Endothelial cell of umbilical vein (primary cell): Measurements from ENCODE around the gene FXYD3. TPM values are rescaled to one million over a fixed set of nuclear protein-coding genes. Genes with fewer than 3 reads are reported as not detected.

Source experiments
- BruUV-seq: library from RNA; stranded (reverse); fragments of 400-500 nt; replicated peaks from 2 replicates; lab custom pipeline; 2021; lab: Mats Ljungman, UMichigan
- CTCF ChIA-PET: fragments of 300-600, 350-600 bp; sonication (Branson Sonifier 250); formaldehyde crosslinking; loops from one replicate; lab custom pipeline; 2021; ENCODE audit warnings: antibody characterized with exemption, inconsistent platforms; lab: Charles Lee
- POLR2A ChIA-PET: fragments of 300-600, 350-600 bp; sonication (Branson Sonifier 250); formaldehyde crosslinking; loops from one replicate; lab custom pipeline; 2021; ENCODE audit warnings: antibody characterized with exemption, inconsistent platforms; lab: Charles Lee
- DNase-seq: peaks from one replicate; pipeline ENCODE4 v3.0.0-alpha.2; 2011; ENCODE audit warnings: low read depth, low spot score
- FAIRE-seq: peaks from 2 replicates; lab custom pipeline; 2011; peaks lifted over from hg19 to GRCh38; lab: Jason Lieb, UNC
- H2AFZ ChIP-seq: 2 replicates; pipeline ENCODE4 v1.6.0; 2012; ENCODE audit warnings: low read depth, low read length, control low read depth, inconsistent platforms
- H3K27ac ChIP-seq: 2 replicates; pipeline ENCODE4 v1.5.1; 2011; ENCODE audit warnings: low read depth, mild to moderate bottlenecking, control low read depth, low read length, moderate library complexity; ENCODE audit not compliant: insufficient read depth
- H3K27me3 ChIP-seq, 2 experiments: 2 replicates each; pipeline versions ENCODE4 v1.6.0 to v1.6.1; 2011; ENCODE audit warnings: low read length in 2 of 2, mixed read lengths in 1 of 2; ENCODE audit not compliant: control insufficient read depth in 2 of 2, insufficient read depth in 2 of 2
- H3K36me3 ChIP-seq, 2 experiments: 2 replicates in 1 of 2; 3 replicates in 1 of 2; pipeline ENCODE4 v1.5.1; 2011; ENCODE audit warnings: low read length in 2 of 2, mild to moderate bottlenecking in 1 of 2, moderate library complexity in 1 of 2; ENCODE audit not compliant: control insufficient read depth in 2 of 2, insufficient read depth in 2 of 2; ENCODE audit errors: extremely low read depth in 1 of 2
- H3K4me1 ChIP-seq: 3 replicates; pipeline ENCODE4 v1.5.1; 2011; ENCODE audit warnings: mild to moderate bottlenecking, low read length; ENCODE audit not compliant: control insufficient read depth, insufficient read depth; ENCODE audit errors: extremely low read depth
- H3K4me2 ChIP-seq: 2 replicates; pipeline ENCODE4 v1.6.1; 2011; ENCODE audit warnings: low read length, control low read depth, mixed read lengths; ENCODE audit not compliant: insufficient read depth
- H3K4me3 ChIP-seq, 3 experiments: fragments of 200-600 bp in 1 of 3; sonication (generic), shearing (Covaris generic) in 1 of 3; replicated peaks in 1 of 3; 2 replicates each; pipeline ENCODE4 v1.5.1; 2011 to 2016; ENCODE audit warnings: control low read depth in 3 of 3, low read length in 3 of 3, mild to moderate bottlenecking in 2 of 3, inconsistent platforms in 1 of 3, low read depth in 1 of 3, moderate library complexity in 1 of 3; ENCODE audit not compliant: insufficient read depth in 1 of 3
- H3K79me2 ChIP-seq: 2 replicates; pipeline ENCODE4 v1.6.0; 2012; ENCODE audit warnings: low read length, inconsistent platforms; ENCODE audit not compliant: control insufficient read depth, insufficient read depth
- H3K9ac ChIP-seq: replicated peaks from 2 replicates; pipeline ENCODE3; 2011; ENCODE audit warnings: low read length, control low read depth; ENCODE audit not compliant: insufficient read depth; ENCODE audit errors: extremely low read depth
- H3K9me1 ChIP-seq: replicated peaks from 3 replicates; pipeline ENCODE4 v1.6.0; 2011; ENCODE audit warnings: mild to moderate bottlenecking, low read length; ENCODE audit not compliant: control insufficient read depth, insufficient read depth; ENCODE audit errors: extremely low read depth
- H3K9me3 ChIP-seq: replicated peaks from 2 replicates; pipeline ENCODE4 v1.5.1; 2012; ENCODE audit warnings: low read length, inconsistent platforms; ENCODE audit not compliant: control insufficient read depth, insufficient read depth
- H4K20me1 ChIP-seq: replicated peaks from 2 replicates; pipeline ENCODE3; 2011; ENCODE audit warnings: mild to moderate bottlenecking, low read length; ENCODE audit not compliant: control insufficient read depth, insufficient read depth; ENCODE audit errors: extremely low read depth
- EZH2 ChIP-seq: IDR thresholded peaks from 2 replicates; pipeline ENCODE4 v1.6.1; 2012; ENCODE audit warnings: borderline replicate concordance, low read depth, mild to moderate bottlenecking, moderate library complexity, low read length, inconsistent platforms; ENCODE audit not compliant: severe bottlenecking
- FOS ChIP-seq: IDR thresholded peaks from 2 replicates; pipeline ENCODE4 v1.6.1; 2011; ENCODE audit warnings: mild to moderate bottlenecking, low read length, moderate library complexity, borderline replicate concordance; ENCODE audit not compliant: insufficient read depth
- GATA2 ChIP-seq: IDR thresholded peaks from 2 replicates; pipeline ENCODE4 v1.7.0; 2011; ENCODE audit warnings: low read depth, mild to moderate bottlenecking, moderate library complexity, mixed read lengths, low read length; ENCODE audit not compliant: insufficient read length, insufficient read depth
- JUN ChIP-seq: IDR thresholded peaks from 2 replicates; pipeline ENCODE4 v1.6.1; 2011; ENCODE audit warnings: borderline replicate concordance, low read depth; ENCODE audit not compliant: insufficient read length, insufficient read depth
- MYC ChIP-seq: IDR thresholded peaks from one replicate; pipeline ENCODE4 v1.6.1; 2011; ENCODE audit warnings: mild to moderate bottlenecking, low read depth, low read length
- POLR2A ChIP-seq: IDR thresholded peaks from 2 replicates; pipeline ENCODE4 v1.6.1; 2012; ENCODE audit warnings: low read depth, mild to moderate bottlenecking, control low read depth, low read length
- POLR2AphosphoS5 ChIP-seq: IDR thresholded peaks from 2 replicates; pipeline ENCODE4 v1.6.1; 2012; ENCODE audit warnings: low read depth, mild to moderate bottlenecking, control low read depth, low read length, moderate library complexity; ENCODE audit not compliant: insufficient read depth
- dilution Hi-C: fragments of 300-500 bp; cut with MboI; formaldehyde crosslinking; loops from one replicate; pipeline ENCODE4 v1.15.0; 2019; ENCODE audit warnings: low sequenced_read_pairs; ENCODE audit not compliant: extremely low pct_ligation_motif_present
- intact Hi-C: fragments of 100-400 bp; cut with micrococcal nuclease; formaldehyde crosslinking; loops from one replicate; pipeline ENCODE4 v1.10.0; 2022
- polyA plus RNA-seq, 4 experiments: library from polyadenylated mRNA; depleted of rRNA in 3 of 4; stranded (reverse) in 3 of 4; unstranded in 1 of 4; fragments of >200 nt; gene quantifications; 2 replicates each; pipeline versions ENCODE4 v1.2.1 to v1.2.3, GENCODE V29; 2011 to 2012; ENCODE audit warnings: missing spikeins in 1 of 4
- total RNA-seq: library from RNA; stranded (reverse); gene quantifications from 2 replicates; pipeline ENCODE4 v1.2.3, GENCODE V29; 2021
- TF ChIP-seq, protein P1 (sequence below), 2 donors: IDR thresholded peaks; 1 replicate in 1 of 2; 2 replicates in 1 of 2; pipeline ENCODE4 v1.5.1; 2011; ENCODE audit warnings: low read length in 2 of 2, mild to moderate bottlenecking in 2 of 2, moderate library complexity in 2 of 2, control low read depth in 1 of 2, inconsistent platforms in 1 of 2, low read depth in 1 of 2; ENCODE audit not compliant: insufficient read depth in 1 of 2; ENCODE audit errors: extremely low read depth in 1 of 2
- TF ChIP-seq, protein P2 (sequence below): IDR thresholded peaks from 2 replicates; pipeline ENCODE4 v1.6.1; 2011; ENCODE audit not compliant: insufficient read depth, insufficient read length

The FXYD3 gene
- total and polyA plus RNA-seq, 2 donors (not counting 3 experiments of a cell fraction or from before 2014, with no cell fraction given): not detected

DNA sequence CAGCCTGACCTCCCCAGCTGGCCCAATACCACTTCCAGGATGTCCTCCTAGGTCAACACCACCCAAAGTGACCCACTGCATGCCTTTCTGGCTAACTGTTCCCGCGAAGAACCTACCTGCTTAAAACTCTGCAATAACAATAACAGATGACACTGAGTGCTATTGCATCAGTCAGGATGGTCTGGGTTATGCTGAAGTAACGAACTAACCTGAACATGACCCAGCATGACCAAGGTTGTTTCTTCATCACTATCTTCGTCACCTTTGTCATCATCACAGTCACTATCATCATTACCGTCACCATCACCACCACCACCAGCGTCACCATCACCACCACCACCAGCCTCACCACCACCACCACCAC lies 10.6 kb upstream of the FXYD3 start:
- no peak overlapping the region for H2AFZ ChIP-seq
- no peaks in the 10 kb centered on the region for H3K9me3 ChIP-seq
- ChIA-PET CTCF (no interaction called here), POLR2A (no interaction called here)
- H3K9me1 ChIP-seq: no peaks in the 10 kb centered on the region
- DNase-seq (no peak), FAIRE-seq (no peak)
- no peaks in the 10 kb centered on the region for H3K36me3 ChIP-seq
- TF ChIP-seq POLR2A (no peak), POLR2AphosphoS5 (no peak), JUN (no peak), MYC (no peak), EZH2 (no peak), FOS (no peak), GATA2 (no peak)
- TF ChIP-seq, protein P1, sequence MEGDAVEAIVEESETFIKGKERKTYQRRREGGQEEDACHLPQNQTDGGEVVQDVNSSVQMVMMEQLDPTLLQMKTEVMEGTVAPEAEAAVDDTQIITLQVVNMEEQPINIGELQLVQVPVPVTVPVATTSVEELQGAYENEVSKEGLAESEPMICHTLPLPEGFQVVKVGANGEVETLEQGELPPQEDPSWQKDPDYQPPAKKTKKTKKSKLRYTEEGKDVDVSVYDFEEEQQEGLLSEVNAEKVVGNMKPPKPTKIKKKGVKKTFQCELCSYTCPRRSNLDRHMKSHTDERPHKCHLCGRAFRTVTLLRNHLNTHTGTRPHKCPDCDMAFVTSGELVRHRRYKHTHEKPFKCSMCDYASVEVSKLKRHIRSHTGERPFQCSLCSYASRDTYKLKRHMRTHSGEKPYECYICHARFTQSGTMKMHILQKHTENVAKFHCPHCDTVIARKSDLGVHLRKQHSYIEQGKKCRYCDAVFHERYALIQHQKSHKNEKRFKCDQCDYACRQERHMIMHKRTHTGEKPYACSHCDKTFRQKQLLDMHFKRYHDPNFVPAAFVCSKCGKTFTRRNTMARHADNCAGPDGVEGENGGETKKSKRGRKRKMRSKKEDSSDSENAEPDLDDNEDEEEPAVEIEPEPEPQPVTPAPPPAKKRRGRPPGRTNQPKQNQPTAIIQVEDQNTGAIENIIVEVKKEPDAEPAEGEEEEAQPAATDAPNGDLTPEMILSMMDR (IDR thresholded peaks at IDR 0.05; ENCODE audit: extremely low read depth in 1 of 2, insufficient read depth in 1 of 2, low read depth in 1 of 2, low read length in 2 of 2): no peak
- TF ChIP-seq, protein P2, sequence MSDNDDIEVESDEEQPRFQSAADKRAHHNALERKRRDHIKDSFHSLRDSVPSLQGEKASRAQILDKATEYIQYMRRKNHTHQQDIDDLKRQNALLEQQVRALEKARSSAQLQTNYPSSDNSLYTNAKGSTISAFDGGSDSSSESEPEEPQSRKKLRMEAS: no peak
- intact Hi-C loops: no loop called here
- no peak overlapping the region for H3K4me2 ChIP-seq
- H3K9ac ChIP-seq: no peak overlapping the region
- dilution Hi-C loops: no loop called here
- no peak overlapping the region for H3K4me3 ChIP-seq
- no peak overlapping the region for H3K27ac ChIP-seq
- no peaks in the 10 kb centered on the region for H4K20me1 ChIP-seq
- H3K79me2 ChIP-seq: no peaks in the 10 kb centered on the region
- H3K4me1 ChIP-seq: no peaks in the 10 kb centered on the region
- no peaks in the 10 kb centered on the region for H3K27me3 ChIP-seq
- BruUV-seq: no TSS peak
